Hematopoietic multipotent progenitor cell treated with erythropoietin and hydrocortisone succinate and interleukin-3 and kit ligand, for 15 days (in vitro differentiated cells): ENCODE measurements around the gene SSH2.

Experiments used
- DNase-seq: peaks from one replicate; pipeline ENCODE4 v3.0.0-alpha.2; 2015; ENCODE audit warnings: low spot score

Gene SSH2

GRCh38 chr17:29607557-29608195, 322.4 kb downstream of the SSH2 start:
- DNase-seq, result no peak

GRCh38 chr17:29603109-29603674, 326.8 kb downstream of the SSH2 start:
- no peak for DNase-seq

GRCh38 chr17:29597361-29598172, 332.5 kb downstream of the SSH2 start:
- DNase-seq, result no peak

- no peak for DNase-seq
Measured at GRCh38 chr17:29596811-29597210, 333.2 kb downstream of the SSH2 start.

- DNase-seq, result no peak
Measured at GRCh38 chr17:29595943-29596774, 333.9 kb downstream of the SSH2 start.

- no peak for DNase-seq
Measured at GRCh38 chr17:29595107-29595942, 334.7 kb downstream of the SSH2 start.

- DNase-seq, result no peak
Measured at GRCh38 chr17:29594519-29595090, 335.4 kb downstream of the SSH2 start.

GRCh38 chr17:29593591-29594518, 336.2 kb downstream of the SSH2 start:
- no peak for DNase-seq

GRCh38 chr17:29592850-29593551, 337.0 kb downstream of the SSH2 start, which contains the start of gene ANKRD13B:
Gene ANKRD13B (plus strand): TSS chr17:29593132. CDS start chr17:29593622, 490 bp downstream.
- no peak for DNase-seq

GRCh38 chr17:29591737-29592608, 338.1 kb downstream of the SSH2 start:
- peak; percentile 53 for DNase-seq

GRCh38 chr17:29591146-29591736, 338.8 kb downstream of the SSH2 start:
- no peak for DNase-seq

- no peak for DNase-seq
Measured at GRCh38 chr17:29590411-29591145, 339.4 kb downstream of the SSH2 start.

GRCh38 chr17:29589524-29590410, 340.3 kb downstream of the SSH2 start, which contains the start of gene GIT1:
Gene GIT1 (minus strand): TSS chr17:29589648. CDS start chr17:29589378, 270 bp downstream.
- DNase-seq, result peak; percentile 70

- DNase-seq, result no peak
Measured at GRCh38 chr17:29588562-29589411, 341.2 kb downstream of the SSH2 start.

- DNase-seq, result no peak
Measured at GRCh38 chr17:29588017-29588561, 341.9 kb downstream of the SSH2 start.
